Left renal cortex interstitium (tissue), 4 donors: ENCODE measurements around the gene HDGFL3. TPM values are rescaled to one million over a fixed set of nuclear protein-coding genes. Genes with fewer than 3 reads are reported as not detected.

Experiments used
- polyA plus RNA-seq, 4 donors: library from polyadenylated mRNA; unstranded; fragments of 120-200 nt; gene quantifications; one replicate each; pipeline ENCODE4 v1.2.1, GENCODE V29; 2013; ENCODE audit not compliant: insufficient read length in 4 of 4

HDGFL3 gene
- polyA plus RNA-seq, 4 donors: 87.7 to 105 (median 95.5) TPM

Other genes with a start within 250 kb of the HDGFL3 start
- gene RAMAC, start 221.6 kb downstream of the HDGFL3 start, polyA plus RNA-seq: 10 to 100 TPM; 36.5 to 47.9 (median 42.1) TPM
- 10 to 100 TPM; 27.9 to 37.6 (median 28.4) TPM for gene C15orf40, start 196.2 kb downstream of the HDGFL3 start, polyA plus RNA-seq
- 10 to 100 TPM; 62.3 to 74.5 (median 67.2) TPM for gene BTBD1, start 140.6 kb downstream of the HDGFL3 start, polyA plus RNA-seq
- gene TM6SF1, start 100.2 kb downstream of the HDGFL3 start, polyA plus RNA-seq: 1 to 10 TPM; 1.5 to 2.7 (median 2.2) TPM
- under 1 TPM; 0.08 to 0.25 (median 0.16) TPM for gene BNC1, start 76.8 kb upstream of the HDGFL3 start, polyA plus RNA-seq
- gene SH3GL3, start 239.5 kb upstream of the HDGFL3 start, polyA plus RNA-seq: 10 to 100 TPM in 2 of 4 donors, 1 to 10 TPM in 2; 8.6 to 10.7 (median 10.1) TPM